ENCODE results near the gene SNED1.

The SNED1 gene

DNA sequence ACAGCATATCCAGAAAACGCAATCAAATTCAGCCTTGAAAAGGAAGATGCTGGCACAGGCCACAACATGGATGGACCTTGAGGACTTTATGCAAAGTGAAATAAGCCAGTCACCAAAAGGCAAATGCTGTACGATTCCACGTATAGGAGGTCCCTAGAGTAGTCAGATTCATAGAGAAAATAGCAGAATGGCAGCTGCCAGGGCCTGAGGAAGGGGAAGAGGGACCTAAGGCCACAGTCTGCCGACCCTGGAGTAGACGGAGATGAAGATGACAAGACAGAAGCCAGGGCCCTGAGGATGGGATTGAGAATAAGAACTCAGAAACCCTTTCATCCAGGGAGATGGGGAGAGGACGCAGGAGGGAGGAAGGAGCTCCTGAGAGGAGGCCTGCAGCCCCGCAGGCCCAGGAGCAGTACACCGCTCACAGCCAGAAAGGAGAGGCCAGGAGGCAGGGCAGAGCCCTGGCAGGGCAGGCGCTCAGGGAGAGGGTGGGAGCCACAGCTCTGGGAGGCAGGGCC lies 111.7 kb downstream of the SNED1 start:
- H3K27me3 ChIP-seq (ENCODE audit: control insufficient read depth in 1 of 2, insufficient read depth in 2 of 2, low read length in 2 of 2), result no peaks in the 10 kb centered on the region
- no peaks in the 10 kb centered on the region for H3K36me3 ChIP-seq (ENCODE audit: insufficient read depth, low read length)
- H3K4me3 ChIP-seq (ENCODE audit: low read depth in 1 of 2, low read length in 2 of 2), result no peak overlapping the region
- H3K9me3 ChIP-seq (ENCODE audit: low read length), result no peaks in the 10 kb centered on the region
- H3K27ac ChIP-seq (ENCODE audit: low read depth, low read length), result no peak overlapping the region
- H3K9ac ChIP-seq (ENCODE audit: low read length), result no peak overlapping the region
- H3K4me1 ChIP-seq (ENCODE audit: insufficient read depth, low read length), result no peaks in the 10 kb centered on the region

DNA sequence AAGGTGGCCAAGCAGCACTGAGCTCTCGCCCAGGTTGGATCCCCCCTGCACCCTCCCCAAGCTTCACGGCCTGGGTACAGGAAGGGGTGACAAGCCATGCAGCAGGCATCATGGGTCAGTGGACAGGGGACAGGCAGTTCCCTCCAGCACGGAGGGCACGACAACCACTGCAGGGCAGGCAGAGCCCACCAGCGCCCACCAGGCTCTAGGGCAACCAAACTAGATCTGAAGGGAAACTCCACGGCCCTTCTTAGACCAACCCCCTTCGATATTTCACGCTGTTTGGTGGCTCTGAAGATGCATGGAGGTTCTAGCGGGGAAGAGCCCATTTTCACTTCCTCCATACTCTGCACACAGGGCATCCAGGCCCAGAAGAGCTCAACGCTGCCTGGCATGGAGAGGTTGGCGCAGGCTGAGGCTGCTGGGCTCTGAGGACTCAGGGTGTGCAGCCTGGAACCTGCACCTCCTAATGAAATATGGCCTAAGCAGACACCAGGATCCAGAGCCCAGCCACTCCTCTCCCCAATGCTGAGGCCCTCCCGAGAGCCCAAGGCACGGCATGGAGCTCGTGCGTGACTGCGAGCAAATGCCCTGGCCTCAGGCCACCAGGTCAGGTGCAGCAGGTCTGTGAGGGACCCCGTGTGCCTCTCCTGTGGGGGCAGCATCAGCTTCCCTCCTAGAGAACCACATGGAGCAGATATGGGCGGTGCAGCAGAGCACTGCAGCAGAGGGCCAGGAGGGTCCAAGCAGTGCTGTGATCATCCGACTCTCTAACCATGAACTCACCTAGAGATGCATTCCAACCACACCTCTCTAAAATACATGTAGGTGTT lies 112.4 kb downstream of the SNED1 start:
- Histone ChIP-seq H3K4me3 (ENCODE audit: low read depth in 1 of 2, low read length in 2 of 2) (no peak overlapping the region), H3K27ac (ENCODE audit: low read depth, low read length) (no peak overlapping the region), H3K4me1 (ENCODE audit: insufficient read depth, low read length) (no peaks in the 10 kb centered on the region), H3K9me3 (ENCODE audit: low read length) (no peaks in the 10 kb centered on the region), H3K27me3 (ENCODE audit: control insufficient read depth in 1 of 2, insufficient read depth in 2 of 2, low read length in 2 of 2) (no peaks in the 10 kb centered on the region), H3K36me3 (ENCODE audit: insufficient read depth, low read length) (no peaks in the 10 kb centered on the region), H3K9ac (ENCODE audit: low read length) (no peak overlapping the region)

DNA sequence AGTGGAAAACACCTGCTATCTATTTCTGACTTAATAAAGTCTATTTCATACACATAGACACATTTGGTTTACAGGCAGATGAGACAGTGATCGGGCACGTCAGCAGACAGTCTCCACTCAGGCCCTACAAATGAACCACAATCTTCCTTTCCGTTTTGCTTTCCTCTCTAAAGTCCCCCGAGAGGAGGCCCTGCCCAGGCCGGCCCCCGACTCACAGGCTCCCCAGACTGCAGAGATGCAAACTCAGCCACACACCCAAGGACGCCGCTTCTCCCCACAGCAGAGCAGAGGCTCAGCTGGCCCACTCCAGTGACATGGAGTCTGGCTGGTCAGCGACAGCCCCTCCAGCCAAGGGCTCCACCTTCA lies 113.0 kb downstream of the SNED1 start:
- no peak overlapping the region for H3K27ac ChIP-seq (ENCODE audit: low read depth, low read length)
- no peaks in the 10 kb centered on the region for H3K27me3 ChIP-seq (ENCODE audit: control insufficient read depth in 1 of 2, insufficient read depth in 2 of 2, low read length in 2 of 2)
- no peaks in the 10 kb centered on the region for H3K9me3 ChIP-seq (ENCODE audit: low read length)
- no peak overlapping the region for H3K9ac ChIP-seq (ENCODE audit: low read length)
- H3K36me3 ChIP-seq (ENCODE audit: insufficient read depth, low read length), result no peaks in the 10 kb centered on the region
- H3K4me1 ChIP-seq (ENCODE audit: insufficient read depth, low read length), result no peaks in the 10 kb centered on the region
- no peak overlapping the region for H3K4me3 ChIP-seq (ENCODE audit: low read depth in 1 of 2, low read length in 2 of 2)

DNA sequence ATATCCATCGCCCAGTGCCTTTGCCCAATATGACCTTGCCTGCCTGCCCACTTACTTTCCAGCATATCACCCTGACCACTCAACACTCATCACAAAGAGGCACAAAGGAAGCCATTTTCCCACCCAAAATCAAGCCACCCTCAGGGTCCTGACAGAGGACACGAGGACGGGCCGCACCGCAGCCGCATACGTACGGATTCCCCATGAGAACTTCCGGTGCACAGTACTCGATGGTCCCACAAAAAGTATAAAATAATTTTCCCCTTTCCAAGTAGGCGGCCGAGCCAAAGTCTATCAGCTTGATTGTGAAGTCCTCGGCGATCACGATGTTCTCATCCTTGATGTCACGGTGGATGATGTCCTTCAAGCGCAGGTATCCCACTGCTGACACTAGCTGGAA lies 113.6 kb downstream of the SNED1 start:
- no peaks in the 10 kb centered on the region for H3K36me3 ChIP-seq (ENCODE audit: insufficient read depth, low read length)
- no peak overlapping the region for H3K27ac ChIP-seq (ENCODE audit: low read depth, low read length)
- H3K27me3 ChIP-seq (ENCODE audit: control insufficient read depth in 1 of 2, insufficient read depth in 2 of 2, low read length in 2 of 2), result no peaks in the 10 kb centered on the region
- no peaks in the 10 kb centered on the region for H3K4me1 ChIP-seq (ENCODE audit: insufficient read depth, low read length)
- no peak overlapping the region for H3K9ac ChIP-seq (ENCODE audit: low read length)
- no peak overlapping the region for H3K4me3 ChIP-seq (ENCODE audit: low read depth in 1 of 2, low read length in 2 of 2)
- H3K9me3 ChIP-seq (ENCODE audit: low read length), result no peaks in the 10 kb centered on the region

DNA sequence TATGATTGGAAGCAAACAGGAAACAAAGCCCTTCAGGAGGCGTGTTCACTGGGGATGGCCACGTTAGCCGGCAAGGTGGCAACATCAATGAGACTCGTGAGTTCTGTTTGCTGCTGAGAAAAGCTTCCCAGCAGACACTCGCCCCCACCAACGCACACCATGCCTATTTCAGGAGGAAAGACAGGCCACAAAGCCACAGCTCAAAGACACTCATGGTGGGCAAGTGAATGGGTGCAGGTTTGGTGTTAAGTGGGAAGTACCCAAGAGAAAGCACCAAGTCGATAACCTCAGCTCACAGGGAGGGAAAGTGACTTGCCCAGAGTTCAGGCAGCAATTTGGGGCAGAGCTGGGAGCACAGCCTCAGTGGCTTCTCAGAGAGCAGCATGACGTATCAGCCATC lies 114.2 kb downstream of the SNED1 start:
- H3K9ac ChIP-seq (ENCODE audit: low read length), result no peak overlapping the region
- H3K27me3 ChIP-seq (ENCODE audit: control insufficient read depth in 1 of 2, insufficient read depth in 2 of 2, low read length in 2 of 2), result no peaks in the 10 kb centered on the region
- H3K4me3 ChIP-seq (ENCODE audit: low read depth in 1 of 2, low read length in 2 of 2), result no peak overlapping the region
- no peaks in the 10 kb centered on the region for H3K36me3 ChIP-seq (ENCODE audit: insufficient read depth, low read length)
- H3K27ac ChIP-seq (ENCODE audit: low read depth, low read length), result no peak overlapping the region
- H3K9me3 ChIP-seq (ENCODE audit: low read length), result no peaks in the 10 kb centered on the region
- no peaks in the 10 kb centered on the region for H3K4me1 ChIP-seq (ENCODE audit: insufficient read depth, low read length)

DNA sequence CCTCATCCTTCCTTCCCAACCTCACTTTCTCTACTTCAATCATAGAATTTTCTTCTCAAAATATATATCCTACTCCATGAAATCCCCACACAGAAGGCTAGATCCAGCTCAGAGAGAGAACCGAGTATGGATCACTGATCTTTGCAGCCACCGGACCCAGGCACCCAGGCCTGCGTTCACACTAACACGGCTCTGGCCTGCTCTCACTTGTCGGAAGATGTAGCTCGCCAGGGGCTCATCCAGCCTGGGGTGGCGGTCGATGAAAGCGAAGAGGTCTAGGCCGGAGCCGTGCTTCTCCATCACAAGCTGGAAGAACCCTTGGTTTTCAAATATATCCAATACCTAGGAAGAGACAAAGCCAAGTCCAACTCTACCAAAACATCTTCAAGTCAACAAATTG lies 116.4 kb downstream of the SNED1 start:
- Histone ChIP-seq H3K36me3 (ENCODE audit: insufficient read depth, low read length) (no peaks in the 10 kb centered on the region), H3K9ac (ENCODE audit: low read length) (no peak overlapping the region), H3K4me1 (ENCODE audit: insufficient read depth, low read length) (no peaks in the 10 kb centered on the region), H3K27ac (ENCODE audit: low read depth, low read length) (no peak overlapping the region), H3K9me3 (ENCODE audit: low read length) (no peaks in the 10 kb centered on the region), H3K4me3 (ENCODE audit: low read depth in 1 of 2, low read length in 2 of 2) (no peak overlapping the region), H3K27me3 (ENCODE audit: control insufficient read depth in 1 of 2, insufficient read depth in 2 of 2, low read length in 2 of 2) (no peaks in the 10 kb centered on the region)

DNA sequence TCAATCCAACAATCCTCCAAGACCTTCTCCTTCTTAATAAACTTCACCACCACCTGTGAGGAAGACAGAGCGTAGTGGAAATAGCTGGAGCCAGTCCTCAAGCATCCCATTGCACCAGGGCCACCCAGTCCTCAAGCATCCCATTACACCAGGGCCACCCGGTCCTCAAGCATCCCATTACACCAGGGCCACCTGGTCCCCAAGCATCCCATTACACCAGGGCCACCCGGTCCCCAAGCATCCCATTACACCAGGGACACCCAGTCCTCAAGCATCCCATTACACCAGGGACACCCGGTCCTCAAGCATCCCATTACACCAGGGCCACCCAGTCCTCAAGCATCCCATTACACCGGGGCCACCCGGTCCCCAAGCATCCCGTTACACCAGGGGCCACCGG lies 116.9 kb downstream of the SNED1 start:
- H3K4me3 ChIP-seq (ENCODE audit: low read depth in 1 of 2, low read length in 2 of 2), result no peak overlapping the region
- H3K27me3 ChIP-seq (ENCODE audit: control insufficient read depth in 1 of 2, insufficient read depth in 2 of 2, low read length in 2 of 2), result no peaks in the 10 kb centered on the region
- no peak overlapping the region for H3K9ac ChIP-seq (ENCODE audit: low read length)
- H3K9me3 ChIP-seq (ENCODE audit: low read length), result no peaks in the 10 kb centered on the region
- no peaks in the 10 kb centered on the region for H3K4me1 ChIP-seq (ENCODE audit: insufficient read depth, low read length)
- H3K27ac ChIP-seq (ENCODE audit: low read depth, low read length), result no peak overlapping the region
- H3K36me3 ChIP-seq (ENCODE audit: insufficient read depth, low read length), result no peaks in the 10 kb centered on the region

DNA sequence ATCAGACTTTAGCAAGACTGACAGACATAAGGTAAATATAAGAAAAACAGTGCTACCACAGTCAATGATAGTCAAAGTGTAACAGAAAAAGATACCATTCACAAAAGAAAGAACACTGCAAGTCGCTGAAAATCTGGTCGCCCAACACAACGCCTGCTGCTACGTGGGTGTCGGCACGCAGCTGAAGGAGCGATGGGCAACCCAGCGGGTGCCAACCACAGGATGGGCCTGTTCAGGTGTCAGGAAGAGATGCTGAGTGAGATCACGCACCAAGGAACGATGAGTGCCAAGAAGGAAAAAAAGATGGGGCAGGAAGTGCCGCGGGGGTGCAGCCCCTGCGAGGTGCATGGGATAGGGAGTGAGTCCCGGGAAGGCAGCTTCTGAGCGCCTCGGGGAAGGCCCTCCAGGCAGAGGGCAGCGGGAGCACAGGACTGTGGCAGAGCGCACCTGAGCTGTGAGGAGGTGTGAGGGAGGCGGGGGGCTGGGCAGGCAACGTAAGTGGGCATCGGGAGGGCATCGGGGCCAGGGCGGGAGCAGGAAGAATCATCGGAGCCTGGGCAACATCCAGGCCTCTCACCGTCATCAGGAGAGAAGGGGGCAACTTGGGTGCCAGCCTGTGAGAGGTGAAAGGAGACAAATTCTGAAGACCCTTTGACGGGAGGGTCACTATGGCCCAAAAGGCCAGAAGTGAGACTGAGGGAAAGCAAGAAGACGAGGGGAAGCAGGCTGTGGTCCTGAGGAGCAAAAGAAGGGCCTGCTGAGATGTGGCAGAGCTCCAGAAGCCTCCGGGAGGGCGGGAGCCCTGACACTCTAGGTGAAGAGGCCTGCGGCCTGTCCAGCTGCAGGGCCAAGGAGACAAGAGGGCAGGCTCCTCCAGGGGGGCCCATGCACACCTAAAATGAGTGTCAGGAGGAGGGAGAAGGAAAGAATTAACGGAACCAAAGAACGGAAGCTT lies 118.5 kb downstream of the SNED1 start:
- no peak overlapping the region for H3K4me3 ChIP-seq (ENCODE audit: low read depth in 1 of 2, low read length in 2 of 2)
- H3K4me1 ChIP-seq (ENCODE audit: insufficient read depth, low read length), result no peaks in the 10 kb centered on the region
- no peak overlapping the region for H3K9ac ChIP-seq (ENCODE audit: low read length)
- no peaks in the 10 kb centered on the region for H3K9me3 ChIP-seq (ENCODE audit: low read length)
- H3K27me3 ChIP-seq (ENCODE audit: control insufficient read depth in 1 of 2, insufficient read depth in 2 of 2, low read length in 2 of 2), result no peaks in the 10 kb centered on the region
- no peak overlapping the region for H3K27ac ChIP-seq (ENCODE audit: low read depth, low read length)
- H3K36me3 ChIP-seq (ENCODE audit: insufficient read depth, low read length), result no peaks in the 10 kb centered on the region

DNA sequence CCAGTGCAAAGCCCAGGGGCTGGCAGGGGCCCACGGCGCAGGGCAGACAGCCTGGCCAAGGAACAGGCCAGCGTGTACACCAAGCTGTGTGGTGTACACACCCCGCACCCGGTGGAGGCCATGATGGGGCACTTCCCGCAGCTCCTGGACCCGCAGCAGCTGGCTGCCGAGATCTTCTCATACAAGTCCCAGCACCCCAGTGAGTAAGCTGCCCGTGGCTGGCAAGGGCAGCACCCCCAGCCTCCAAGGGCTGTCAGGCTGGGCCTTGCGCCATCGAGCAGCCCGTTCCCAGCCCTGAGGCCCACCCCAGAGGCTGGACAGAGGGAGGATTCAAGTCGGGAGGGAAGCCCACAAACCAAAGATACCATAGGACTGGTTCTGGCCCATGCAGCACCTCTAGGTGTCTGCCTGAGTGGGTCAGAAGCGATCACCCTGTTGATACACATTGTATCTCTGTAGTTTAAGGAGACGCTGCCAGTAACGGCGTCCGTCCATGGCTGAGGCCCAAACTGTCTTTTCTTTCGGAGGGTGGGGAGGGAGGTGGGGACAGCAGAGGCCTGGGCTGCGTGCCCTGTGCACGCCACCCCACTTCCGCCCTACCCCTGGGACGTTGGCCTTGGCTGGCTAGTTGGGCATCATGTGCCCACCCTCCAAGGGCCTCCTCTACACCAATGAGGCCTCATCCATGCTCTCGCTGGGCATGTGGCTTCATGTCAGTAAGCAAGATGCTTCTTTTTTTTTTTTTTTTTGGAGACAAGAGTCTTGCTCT lies 120.5 kb downstream of the SNED1 start:
- H3K9ac ChIP-seq (ENCODE audit: low read length), result no peak overlapping the region
- H3K4me3 ChIP-seq (ENCODE audit: low read depth in 1 of 2, low read length in 2 of 2), result no peak overlapping the region
- no peak overlapping the region for H3K27ac ChIP-seq (ENCODE audit: low read depth, low read length)
- no peaks in the 10 kb centered on the region for H3K27me3 ChIP-seq (ENCODE audit: control insufficient read depth in 1 of 2, insufficient read depth in 2 of 2, low read length in 2 of 2)
- no peaks in the 10 kb centered on the region for H3K9me3 ChIP-seq (ENCODE audit: low read length)
- H3K4me1 ChIP-seq (ENCODE audit: insufficient read depth, low read length), result no peaks in the 10 kb centered on the region
- no peaks in the 10 kb centered on the region for H3K36me3 ChIP-seq (ENCODE audit: insufficient read depth, low read length)

DNA sequence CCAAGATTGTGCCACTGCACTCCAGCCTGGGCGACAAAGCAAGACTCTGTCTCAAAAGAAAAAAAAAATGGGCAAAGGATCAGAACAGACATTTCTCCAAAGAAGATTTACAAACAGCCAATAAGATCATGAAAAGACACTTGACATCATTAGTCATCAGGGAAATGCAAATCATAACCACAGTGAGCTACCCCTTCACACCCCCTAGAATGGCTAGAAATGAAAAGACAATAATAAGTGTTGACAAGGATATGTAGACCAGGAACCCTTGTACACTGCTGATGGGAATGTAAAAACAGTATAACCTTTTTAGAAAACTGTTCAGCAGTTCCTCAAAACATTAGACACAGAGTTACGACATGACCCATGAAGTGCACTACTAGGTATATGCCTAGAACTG lies 122.0 kb downstream of the SNED1 start:
- Histone ChIP-seq H3K9me3 (ENCODE audit: low read length) (no peaks in the 10 kb centered on the region), H3K27ac (ENCODE audit: low read depth, low read length) (no peak overlapping the region), H3K9ac (ENCODE audit: low read length) (no peak overlapping the region), H3K36me3 (ENCODE audit: insufficient read depth, low read length) (no peaks in the 10 kb centered on the region), H3K27me3 (ENCODE audit: control insufficient read depth in 1 of 2, insufficient read depth in 2 of 2, low read length in 2 of 2) (no peaks in the 10 kb centered on the region), H3K4me3 (ENCODE audit: low read depth in 1 of 2, low read length in 2 of 2) (no peak overlapping the region), H3K4me1 (ENCODE audit: insufficient read depth, low read length) (no peaks in the 10 kb centered on the region)

DNA sequence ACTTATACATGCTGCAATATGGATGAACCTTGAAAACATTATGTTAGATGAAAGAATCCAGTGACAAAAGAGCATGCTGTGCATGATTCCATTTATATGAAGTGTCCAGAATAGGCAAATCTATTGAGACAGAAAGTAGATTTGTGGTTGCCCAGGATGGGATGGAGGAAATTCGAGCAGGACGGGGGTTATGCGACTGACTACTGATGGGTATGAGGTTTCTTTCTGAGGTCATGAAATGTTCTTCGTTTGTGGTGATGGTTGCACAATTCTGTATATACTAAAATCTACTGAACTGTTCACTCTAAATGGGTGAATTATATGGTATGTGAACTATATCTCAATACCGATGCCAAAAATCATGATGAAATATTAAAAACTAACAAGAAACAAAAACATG lies 122.6 kb downstream of the SNED1 start:
- no peaks in the 10 kb centered on the region for H3K9me3 ChIP-seq (ENCODE audit: low read length)
- no peak overlapping the region for H3K9ac ChIP-seq (ENCODE audit: low read length)
- no peak overlapping the region for H3K27ac ChIP-seq (ENCODE audit: low read depth, low read length)
- no peaks in the 10 kb centered on the region for H3K27me3 ChIP-seq (ENCODE audit: control insufficient read depth in 1 of 2, insufficient read depth in 2 of 2, low read length in 2 of 2)
- H3K36me3 ChIP-seq (ENCODE audit: insufficient read depth, low read length), result no peaks in the 10 kb centered on the region
- H3K4me3 ChIP-seq (ENCODE audit: low read depth in 1 of 2, low read length in 2 of 2), result no peak overlapping the region
- H3K4me1 ChIP-seq (ENCODE audit: insufficient read depth, low read length), result no peaks in the 10 kb centered on the region

All from muscle layer of colon (tissue), 2 donors.